DND-41 (cell line): ENCODE measurements around the gene PAGE1.

Experiments used
- EZH2 ChIP-seq: IDR thresholded peaks from 3 replicates; pipeline ENCODE4 v1.6.1; 2012; ENCODE audit warnings: borderline replicate concordance, low read depth, mild to moderate bottlenecking, moderate library complexity, low read length, inconsistent platforms; ENCODE audit not compliant: severe bottlenecking
- TF ChIP-seq, protein P1 (sequence below): IDR thresholded peaks from 2 replicates; pipeline ENCODE4 v1.5.1; 2012; ENCODE audit warnings: borderline replicate concordance, low read length, moderate library complexity, mild to moderate bottlenecking; ENCODE audit not compliant: poor library complexity, severe bottlenecking; ENCODE audit errors: extremely low read depth

DNA sequence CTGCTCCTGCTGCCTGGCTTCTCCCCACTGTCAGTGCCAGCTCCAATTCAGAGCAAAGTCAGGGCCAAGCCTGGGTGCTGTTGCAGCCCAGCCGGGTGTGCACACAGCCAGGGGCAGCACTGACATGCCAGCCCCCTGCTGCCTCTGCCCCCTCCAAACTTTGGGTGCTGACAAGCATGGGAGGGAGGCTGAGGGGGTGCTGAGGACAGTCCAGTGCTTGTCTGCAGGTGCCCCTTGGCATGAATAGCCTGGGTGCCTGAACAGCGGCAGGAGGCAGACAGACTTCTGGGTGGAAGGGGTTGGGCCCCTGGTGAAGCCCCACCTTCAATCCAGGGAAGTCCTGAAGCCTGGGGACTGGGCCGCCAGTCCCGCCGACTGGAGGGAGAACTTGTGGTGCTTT, 31.2 kb upstream of the PAGE1 start:
- TF ChIP-seq, protein P1, sequence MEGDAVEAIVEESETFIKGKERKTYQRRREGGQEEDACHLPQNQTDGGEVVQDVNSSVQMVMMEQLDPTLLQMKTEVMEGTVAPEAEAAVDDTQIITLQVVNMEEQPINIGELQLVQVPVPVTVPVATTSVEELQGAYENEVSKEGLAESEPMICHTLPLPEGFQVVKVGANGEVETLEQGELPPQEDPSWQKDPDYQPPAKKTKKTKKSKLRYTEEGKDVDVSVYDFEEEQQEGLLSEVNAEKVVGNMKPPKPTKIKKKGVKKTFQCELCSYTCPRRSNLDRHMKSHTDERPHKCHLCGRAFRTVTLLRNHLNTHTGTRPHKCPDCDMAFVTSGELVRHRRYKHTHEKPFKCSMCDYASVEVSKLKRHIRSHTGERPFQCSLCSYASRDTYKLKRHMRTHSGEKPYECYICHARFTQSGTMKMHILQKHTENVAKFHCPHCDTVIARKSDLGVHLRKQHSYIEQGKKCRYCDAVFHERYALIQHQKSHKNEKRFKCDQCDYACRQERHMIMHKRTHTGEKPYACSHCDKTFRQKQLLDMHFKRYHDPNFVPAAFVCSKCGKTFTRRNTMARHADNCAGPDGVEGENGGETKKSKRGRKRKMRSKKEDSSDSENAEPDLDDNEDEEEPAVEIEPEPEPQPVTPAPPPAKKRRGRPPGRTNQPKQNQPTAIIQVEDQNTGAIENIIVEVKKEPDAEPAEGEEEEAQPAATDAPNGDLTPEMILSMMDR = no peak
- no peak for TF ChIP-seq EZH2
